Mucosa of gallbladder (tissue), 1 donor: ENCODE measurements around the gene MYOD1. TPM values are rescaled to one million over a fixed set of nuclear protein-coding genes. Genes with fewer than 3 reads are reported as not detected.

Experiments
- DNase-seq: peaks from one replicate; pipeline ENCODE4 v3.0.0-alpha.2; 2020; ENCODE audit warnings: low spot score
- total RNA-seq: library from RNA; stranded (reverse); gene quantifications from one replicate; pipeline ENCODE4 v1.2.1, GENCODE V29; 2021
- donor health status: DM: no; HTN: no; CAD: no.

Gene MYOD1
- total RNA-seq, 1 donor from 2014 or later = not detected

GRCh38 chr11:17750013-17750800 lies 30.8 kb downstream of the MYOD1 start:
- no peak for DNase-seq

- DNase-seq = no peak
Observed at GRCh38 chr11:17750801-17751165, 31.4 kb downstream of the MYOD1 start.

- no peak for DNase-seq
Observed at GRCh38 chr11:17751558-17751957, 32.2 kb downstream of the MYOD1 start.

GRCh38 chr11:17752144-17752543 lies 32.8 kb downstream of the MYOD1 start:
- DNase-seq = no peak

GRCh38 chr11:17753153-17753552 lies 33.8 kb downstream of the MYOD1 start:
- DNase-seq = no peak

GRCh38 chr11:17753641-17754040 lies 34.3 kb downstream of the MYOD1 start:
- no peak for DNase-seq

- DNase-seq = no peak
Observed at GRCh38 chr11:17755891-17756290, 36.5 kb downstream of the MYOD1 start.

GRCh38 chr11:17760102-17761029 lies 41.0 kb downstream of the MYOD1 start:
- DNase-seq = peak; percentile 16

- no peak for DNase-seq
Observed at GRCh38 chr11:17762309-17762974, 43.1 kb downstream of the MYOD1 start.

- no peak for DNase-seq
Observed at GRCh38 chr11:17763244-17763643, 43.9 kb downstream of the MYOD1 start.

GRCh38 chr11:17763703-17764102 lies 44.3 kb downstream of the MYOD1 start:
- DNase-seq = no peak

- no peak for DNase-seq
Observed at GRCh38 chr11:17764446-17765218, 45.3 kb downstream of the MYOD1 start.

- no peak for DNase-seq
Observed at GRCh38 chr11:17765356-17766072, 46.1 kb downstream of the MYOD1 start.

- DNase-seq = no peak
Observed at GRCh38 chr11:17766073-17766359, 46.6 kb downstream of the MYOD1 start.

- DNase-seq = no peak
Observed at GRCh38 chr11:17766590-17766989, 47.2 kb downstream of the MYOD1 start.

GRCh38 chr11:17767301-17767885 lies 48.0 kb downstream of the MYOD1 start:
- no peak for DNase-seq

GRCh38 chr11:17767914-17768313 lies 48.5 kb downstream of the MYOD1 start:
- no peak for DNase-seq

- DNase-seq = no peak
Observed at GRCh38 chr11:17768547-17768946, 49.2 kb downstream of the MYOD1 start.

GRCh38 chr11:17769218-17769617 lies 49.8 kb downstream of the MYOD1 start:
- DNase-seq = no peak

- DNase-seq = no peak
Observed at GRCh38 chr11:17770048-17770652, 50.8 kb downstream of the MYOD1 start.
